GM21576 (cell line): ENCODE data around the gene SLFN12.
"Not testable (repeated sequence)": the region's sequence is repeated elsewhere in the genome, so short reads cannot be mapped to it uniquely, and the experiment has no call there.

Source experiments
- ATAC-seq: cut with Tn5 transposase; IDR thresholded peaks from one replicate; pipeline ENCODE4 v1.9.1; 2021; ENCODE audit warnings: mild to moderate bottlenecking, moderate library complexity; ENCODE audit not compliant: unreplicated experiment

SLFN12 gene

GRCh38 chr17:35414707-35415106 is 17.6 kb downstream of the SLFN12 start:
- ATAC-seq, result not testable (repeated sequence)

GRCh38 chr17:35414247-35414646 is 18.1 kb downstream of the SLFN12 start:
- ATAC-seq, result no peak

- no peak for ATAC-seq
These were observed 24.8 kb downstream of the SLFN12 start for GRCh38 chr17:35407531-35407930.

GRCh38 chr17:35406568-35406967 is 25.7 kb downstream of the SLFN12 start:
- no peak for ATAC-seq

GRCh38 chr17:35404360-35404759 is 27.9 kb downstream of the SLFN12 start:
- no peak for ATAC-seq

GRCh38 chr17:35393783-35394182 is 38.5 kb downstream of the SLFN12 start:
- not testable (repeated sequence) for ATAC-seq

- ATAC-seq, result no peak
These were observed 41.6 kb downstream of the SLFN12 start for GRCh38 chr17:35390663-35391062.

GRCh38 chr17:35390156-35390555 is 42.1 kb downstream of the SLFN12 start:
- no peak for ATAC-seq

GRCh38 chr17:35387496-35387895 is 44.8 kb downstream of the SLFN12 start:
- no peak for ATAC-seq

GRCh38 chr17:35377706-35378105 is 54.6 kb downstream of the SLFN12 start:
- no peak for ATAC-seq

GRCh38 chr17:35377068-35377467 is 55.2 kb downstream of the SLFN12 start:
- no peak for ATAC-seq

GRCh38 chr17:35376245-35376644 is 56.1 kb downstream of the SLFN12 start:
- no peak for ATAC-seq

- ATAC-seq, result no peak
These were observed 57.4 kb downstream of the SLFN12 start for GRCh38 chr17:35374766-35375344.

- ATAC-seq, result peak; percentile 37
These were observed 58.1 kb downstream of the SLFN12 start for GRCh38 chr17:35373984-35374765.

- peak; percentile 50 for ATAC-seq
These were observed 58.7 kb downstream of the SLFN12 start, which contains the start of gene SLFN11 for GRCh38 chr17:35373534-35373983. SLFN11 (minus strand) TSS chr17:35373621; CDS start chr17:35363807, 9,814 bp downstream.

GRCh38 chr17:35372846-35373533 is 59.3 kb downstream of the SLFN12 start:
- ATAC-seq, result no peak

GRCh38 chr17:35371934-35372333 is 60.4 kb downstream of the SLFN12 start:
- ATAC-seq, result no peak

GRCh38 chr17:35368081-35368830 is 64.0 kb downstream of the SLFN12 start:
- ATAC-seq, result peak; percentile 94

- ATAC-seq, result no peak
These were observed 71.3 kb downstream of the SLFN12 start for GRCh38 chr17:35361027-35361426.
